ENCODE data around the gene RPTOR. TPM values are rescaled to one million over a fixed set of nuclear protein-coding genes. Genes with fewer than 3 reads are reported as not detected.

Gene RPTOR
- total RNA-seq, 6 experiments from 2014 or later = 34.4 to 39.2 (median 35.5) TPM

GRCh38 chr17:80682372-80682771 is 137.7 kb downstream of the RPTOR start:
- TF ChIP-seq CTCF (IDR thresholded peaks at IDR 0.05) = no peak
- Mint-ChIP-seq H3K27ac (no peak overlapping the region), H3K9me3 (no peaks in the 10 kb centered on the region), H3K36me3 (ENCODE audit: low read depth) (peaks cover 13% of the 10 kb centered on the region), H3K4me3 (no peak overlapping the region), H3K27me3 (ENCODE audit: insufficient read depth) (peaks cover 1% of the 10 kb centered on the region; the same call in 1 of the 2 replicates), H3K4me1 (ENCODE audit: low read depth) (peaks cover 14% of the 10 kb centered on the region)
- DNase-seq = no peak

- H3K4me1 Mint-ChIP-seq (ENCODE audit: low read depth) = peaks cover 5% of the 10 kb centered on the region
- no peak for TF ChIP-seq CTCF (IDR thresholded peaks at IDR 0.05)
- H3K27me3 Mint-ChIP-seq (ENCODE audit: insufficient read depth) = peaks cover 3% of the 10 kb centered on the region; the same call in 1 of the 2 replicates
- H3K4me3 Mint-ChIP-seq = no peak overlapping the region
- H3K36me3 Mint-ChIP-seq (ENCODE audit: low read depth) = peaks cover 14% of the 10 kb centered on the region
- DNase-seq = no peak
- H3K27ac Mint-ChIP-seq = no peak overlapping the region
- H3K9me3 Mint-ChIP-seq = no peaks in the 10 kb centered on the region
These were observed 139.0 kb downstream of the RPTOR start for GRCh38 chr17:80683625-80684104.

- Mint-ChIP-seq H3K27me3 (ENCODE audit: insufficient read depth) (peaks cover 3% of the 10 kb centered on the region; the same call in 1 of the 2 replicates), H3K9me3 (no peaks in the 10 kb centered on the region), H3K36me3 (ENCODE audit: low read depth) (peaks cover 14% of the 10 kb centered on the region), H3K27ac (no peak overlapping the region), H3K4me3 (no peak overlapping the region), H3K4me1 (ENCODE audit: low read depth) (no peaks in the 10 kb centered on the region; the same call in 1 of the 2 replicates)
- DNase-seq = no peak
- no peak for TF ChIP-seq CTCF (IDR thresholded peaks at IDR 0.05)
These were observed 143.2 kb downstream of the RPTOR start for GRCh38 chr17:80687839-80688238.

- peaks cover 7% of the 10 kb centered on the region; the same call in 1 of the 2 replicates for H3K4me1 Mint-ChIP-seq (ENCODE audit: low read depth)
- TF ChIP-seq CTCF (IDR thresholded peaks at IDR 0.05) = no peak
- no peaks in the 10 kb centered on the region for H3K9me3 Mint-ChIP-seq
- no peak overlapping the region for H3K27ac Mint-ChIP-seq
- H3K27me3 Mint-ChIP-seq (ENCODE audit: insufficient read depth) = peaks cover 3% of the 10 kb centered on the region; the same call in 1 of the 2 replicates
- peaks cover 5% of the 10 kb centered on the region for H3K36me3 Mint-ChIP-seq (ENCODE audit: low read depth)
- no peak overlapping the region for H3K4me3 Mint-ChIP-seq
- DNase-seq = no peak
These were observed 144.5 kb downstream of the RPTOR start for GRCh38 chr17:80689129-80689619.

- no peak overlapping the region for H3K27ac Mint-ChIP-seq
- H3K36me3 Mint-ChIP-seq (ENCODE audit: low read depth) = peaks cover 5% of the 10 kb centered on the region
- no peak for TF ChIP-seq CTCF (IDR thresholded peaks at IDR 0.05)
- DNase-seq = no peak
- H3K4me3 Mint-ChIP-seq = no peak overlapping the region
- no peaks in the 10 kb centered on the region for H3K9me3 Mint-ChIP-seq
- peaks cover 2% of the 10 kb centered on the region for H3K27me3 Mint-ChIP-seq (ENCODE audit: insufficient read depth)
- peaks cover 20% of the 10 kb centered on the region for H3K4me1 Mint-ChIP-seq (ENCODE audit: low read depth)
These were observed 147.1 kb downstream of the RPTOR start for GRCh38 chr17:80691784-80692183.

Measured in HFFc6 (cell line).